CD4-positive, alpha-beta memory T cell (primary cell): ENCODE data around the gene PITRM1. TPM values are rescaled to one million over a fixed set of nuclear protein-coding genes. Genes with fewer than 3 reads are reported as not detected.
A peak's percentile ranks its signal among the peaks of the same experiment; 100 is the strongest.
"Not testable (repeated sequence)": the region's sequence is repeated elsewhere in the genome, so short reads cannot be mapped to it uniquely, and the experiment has no call there.

ENCODE experiments used
- CTCF ChIA-PET: fragments of 350-600 bp; sonication (Branson Sonifier 250); formaldehyde crosslinking; loops from one replicate; lab custom pipeline; 2021; ENCODE audit warnings: inconsistent platforms; ENCODE audit not compliant: partially characterized antibody; lab: Charles Lee
- POLR2A ChIA-PET: fragments of 350-600 bp; sonication (Branson Sonifier 250); formaldehyde crosslinking; loops from one replicate; lab custom pipeline; 2021; ENCODE audit not compliant: partially characterized antibody; lab: Charles Lee
- DNase-seq, 5 donors: peaks; one replicate each; pipeline versions ENCODE4 v3.0.0 to v3.0.0-alpha.2; 2020 to 2022; ENCODE audit warnings: mixed read lengths in 1 of 5
- H3K27ac ChIP-seq: one replicate; pipeline ENCODE4 v1.7.0; 2013; ENCODE audit warnings: low read depth, low read length
- H3K27me3 ChIP-seq: 2 replicates; pipeline ENCODE4 v1.7.0; 2013; ENCODE audit warnings: mild to moderate bottlenecking, low read length, moderate library complexity; ENCODE audit not compliant: insufficient read depth
- H3K36me3 ChIP-seq: 2 replicates; pipeline ENCODE4 v1.7.0; 2013; ENCODE audit warnings: mild to moderate bottlenecking, low read length, moderate library complexity; ENCODE audit not compliant: insufficient read depth
- H3K4me1 ChIP-seq: 2 replicates; pipeline ENCODE4 v1.7.0; 2013; ENCODE audit warnings: mild to moderate bottlenecking, low read length, moderate library complexity; ENCODE audit not compliant: insufficient read depth
- H3K4me3 ChIP-seq, 2 donors: one replicate each; pipeline ENCODE4 v1.7.0; 2013; ENCODE audit warnings: low read length in 2 of 2, mild to moderate bottlenecking in 1 of 2
- H3K9me3 ChIP-seq, 2 donors: one replicate each; pipeline ENCODE4 v1.7.0; 2013; ENCODE audit warnings: low read length in 2 of 2, control low read depth in 1 of 2; ENCODE audit not compliant: control insufficient read depth in 1 of 2
- H3K27ac Mint-ChIP-seq, 7 donors: one replicate each; pipeline ENCODE4 v1.8.0; 2020 to 2021; ENCODE audit warnings: mixed read lengths in 7 of 7, mild to moderate bottlenecking in 6 of 7, inconsistent platforms in 3 of 7, moderate library complexity in 3 of 7
- H3K27me3 Mint-ChIP-seq, 2 donors: one replicate each; pipeline ENCODE4 v1.8.0; 2020 to 2021; ENCODE audit warnings: mixed read lengths in 2 of 2
- H3K36me3 Mint-ChIP-seq, 2 donors: one replicate each; pipeline ENCODE4 v1.8.0; 2020 to 2021; ENCODE audit warnings: mixed read lengths in 2 of 2, inconsistent platforms in 1 of 2, mild to moderate bottlenecking in 1 of 2
- H3K4me1 Mint-ChIP-seq, 4 donors: one replicate each; pipeline ENCODE4 v1.8.0; 2020 to 2021; ENCODE audit warnings: mixed read lengths in 4 of 4, mild to moderate bottlenecking in 1 of 4
- H3K4me3 Mint-ChIP-seq, 8 donors: one replicate each; pipeline ENCODE4 v1.8.0; 2020 to 2021; ENCODE audit warnings: mixed read lengths in 8 of 8, mild to moderate bottlenecking in 7 of 8, moderate library complexity in 6 of 8, inconsistent platforms in 3 of 8
- H3K9me3 Mint-ChIP-seq, 8 donors: one replicate each; pipeline ENCODE4 v1.8.0; 2020 to 2021; ENCODE audit warnings: mixed read lengths in 8 of 8, mild to moderate bottlenecking in 5 of 8, inconsistent platforms in 3 of 8, moderate library complexity in 1 of 8
- intact Hi-C: fragments of 100-400 bp; cut with micrococcal nuclease; formaldehyde crosslinking; loops from one replicate; pipeline ENCODE4 v1.15.1; 2023
- polyA plus RNA-seq, 2 donors: library from polyadenylated mRNA; unstranded; fragments of 300-500 nt; fragmentation: Illumina TruSeq; gene quantifications; one replicate each; pipeline ENCODE4 v1.2.3, GENCODE V29; 2021
- total RNA-seq, 2 experiments: library from RNA; stranded (reverse); gene quantifications; one replicate each; pipeline ENCODE4 v1.2.3, GENCODE V29; 2021

PITRM1 gene, protein sequence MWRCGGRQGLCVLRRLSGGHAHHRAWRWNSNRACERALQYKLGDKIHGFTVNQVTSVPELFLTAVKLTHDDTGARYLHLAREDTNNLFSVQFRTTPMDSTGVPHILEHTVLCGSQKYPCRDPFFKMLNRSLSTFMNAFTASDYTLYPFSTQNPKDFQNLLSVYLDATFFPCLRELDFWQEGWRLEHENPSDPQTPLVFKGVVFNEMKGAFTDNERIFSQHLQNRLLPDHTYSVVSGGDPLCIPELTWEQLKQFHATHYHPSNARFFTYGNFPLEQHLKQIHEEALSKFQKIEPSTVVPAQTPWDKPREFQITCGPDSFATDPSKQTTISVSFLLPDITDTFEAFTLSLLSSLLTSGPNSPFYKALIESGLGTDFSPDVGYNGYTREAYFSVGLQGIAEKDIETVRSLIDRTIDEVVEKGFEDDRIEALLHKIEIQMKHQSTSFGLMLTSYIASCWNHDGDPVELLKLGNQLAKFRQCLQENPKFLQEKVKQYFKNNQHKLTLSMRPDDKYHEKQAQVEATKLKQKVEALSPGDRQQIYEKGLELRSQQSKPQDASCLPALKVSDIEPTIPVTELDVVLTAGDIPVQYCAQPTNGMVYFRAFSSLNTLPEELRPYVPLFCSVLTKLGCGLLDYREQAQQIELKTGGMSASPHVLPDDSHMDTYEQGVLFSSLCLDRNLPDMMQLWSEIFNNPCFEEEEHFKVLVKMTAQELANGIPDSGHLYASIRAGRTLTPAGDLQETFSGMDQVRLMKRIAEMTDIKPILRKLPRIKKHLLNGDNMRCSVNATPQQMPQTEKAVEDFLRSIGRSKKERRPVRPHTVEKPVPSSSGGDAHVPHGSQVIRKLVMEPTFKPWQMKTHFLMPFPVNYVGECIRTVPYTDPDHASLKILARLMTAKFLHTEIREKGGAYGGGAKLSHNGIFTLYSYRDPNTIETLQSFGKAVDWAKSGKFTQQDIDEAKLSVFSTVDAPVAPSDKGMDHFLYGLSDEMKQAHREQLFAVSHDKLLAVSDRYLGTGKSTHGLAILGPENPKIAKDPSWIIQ
- total RNA-seq (10 to 100 TPM; 78.5 to 80.7 TPM), polyA plus RNA-seq (10 to 100 TPM; 25.5 to 47.6 TPM)

GRCh38 chr10:3172446-3173170 is at the start of gene PITRM1:
Gene PITRM1 (minus strand): TSS chr10:3172782. CDS start chr10:3172772, 10 bp downstream.
- Histone ChIP-seq H3K36me3 (peaks cover 21% of the 10 kb centered on the region), H3K27me3 (no peaks in the 10 kb centered on the region), H3K4me3 (peak within 1 kb of the TSS; percentile 63 to 81), H3K9me3 (no peaks in the 10 kb centered on the region), H3K27ac (peak within 1 kb of the TSS; percentile 80), H3K4me1 (peaks cover 16% of the 10 kb centered on the region)
- ChIA-PET POLR2A (interaction anchor here (0.7 to 1.3 kb wide), 8 partner anchors 8 to 1664 kb away, joined by 3 to 8 read pairs (median 3); partner anchors contain the start of gene KLF6), CTCF (interaction anchor here (1.3 to 1.4 kb wide), 2 partner anchors 20 to 22 kb away, joined by 3 to 4 read pairs; no protein-coding TSS in a partner anchor)
- Mint-ChIP-seq H3K27me3 (no peaks in the 10 kb centered on the region), H3K4me3 (peak within 1 kb of the TSS; percentile 87 to 93 (median 90)), H3K27ac (peak within 1 kb of the TSS; percentile 91 to 97 (median 94)), H3K4me1 (peaks cover 10 to 20% (median 14%) of the 10 kb centered on the region in 4 donors), H3K36me3 (peaks cover 24 to 28% of the 10 kb centered on the region in 2 donors), H3K9me3 (no peaks in the 10 kb centered on the region)
- DNase-seq, result peak; percentile 98 to 99 (median 99)
- intact Hi-C loops, result loop anchor here (1.0 kb wide), 1 partner anchor 105 kb away; the partner anchor contains the start of gene PFKP

DNA sequence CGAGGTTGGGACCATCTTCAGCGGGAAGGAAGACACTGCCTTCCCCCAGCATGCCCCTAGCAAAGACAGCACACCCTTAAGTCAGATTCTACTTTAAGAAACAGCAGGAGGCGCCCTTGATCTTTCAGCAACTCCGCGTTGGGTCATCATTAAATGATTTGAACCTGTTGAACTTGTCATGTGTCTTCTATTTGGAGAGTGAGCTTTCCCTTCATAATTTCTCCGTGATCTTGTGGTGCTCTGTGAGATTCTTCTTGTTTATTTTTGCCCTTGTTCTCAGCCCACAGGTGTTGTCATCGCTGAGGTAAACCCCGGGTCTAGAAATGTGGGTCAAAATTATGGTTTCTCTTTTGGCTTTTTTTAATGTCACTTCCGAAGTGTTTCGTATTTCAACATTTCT is 49.5 kb upstream of the PITRM1 start:
- intact Hi-C loops, result no loop called here
- peaks cover 0 to 6% (median 0%) of the 10 kb centered on the region in 8 donors for H3K9me3 Mint-ChIP-seq
- no peaks in the 10 kb centered on the region for H3K27me3 Mint-ChIP-seq
- H3K36me3 Mint-ChIP-seq, result no peaks in the 10 kb centered on the region
- no peak overlapping the region for H3K4me3 Mint-ChIP-seq
- peak in 3 of 5 donors; percentile 33 to 41 (median 37) for DNase-seq
- no peaks in the 10 kb centered on the region for H3K4me1 ChIP-seq
- H3K27me3 ChIP-seq, result no peaks in the 10 kb centered on the region
- peak overlapping the region in 1 of 7 donors; percentile 21 for H3K27ac Mint-ChIP-seq
- H3K9me3 ChIP-seq, result no peaks in the 10 kb centered on the region
- no peaks in the 10 kb centered on the region for H3K36me3 ChIP-seq
- CTCF ChIA-PET, result no interaction called here
- H3K4me1 Mint-ChIP-seq, result peaks cover 0 to 3% (median under 1%) of the 10 kb centered on the region in 4 donors
- POLR2A ChIA-PET, result no interaction called here
- no peak overlapping the region for H3K27ac ChIP-seq
- H3K4me3 ChIP-seq, result no peak overlapping the region

DNA sequence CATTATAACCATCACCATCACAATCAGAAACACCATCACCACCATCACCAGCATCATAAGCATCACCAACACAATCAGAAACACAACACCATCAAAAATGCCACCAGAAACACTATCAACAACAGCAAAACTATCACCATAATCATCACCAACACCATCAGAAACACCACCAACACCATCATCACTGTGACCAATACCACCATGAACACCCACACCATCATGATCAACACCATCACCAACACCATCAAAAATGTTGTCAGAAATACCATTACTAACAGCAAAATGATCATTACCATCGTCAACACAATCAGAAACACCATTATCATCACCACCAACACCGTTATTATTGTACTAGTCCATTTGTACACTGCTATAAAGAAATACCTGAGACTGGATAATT is 49.0 kb upstream of the PITRM1 start:
- H3K9me3 ChIP-seq, H3K36me3 ChIP-seq, DNase-seq, H3K4me1 Mint-ChIP-seq, intact Hi-C loops, H3K27me3 ChIP-seq, H3K36me3 Mint-ChIP-seq, H3K4me1 ChIP-seq, CTCF ChIA-PET, H3K4me3 Mint-ChIP-seq, H3K27me3 Mint-ChIP-seq, H3K9me3 Mint-ChIP-seq, H3K4me3 ChIP-seq, H3K27ac ChIP-seq, POLR2A ChIA-PET: not testable (repeated sequence)
- peak overlapping the region in 2 of 7 donors; percentile 21 to 59 for H3K27ac Mint-ChIP-seq

- intact Hi-C loops, result no loop called here
These were observed 48.3 kb upstream of the PITRM1 start for GRCh38 chr10:3220853-3221252.

DNA sequence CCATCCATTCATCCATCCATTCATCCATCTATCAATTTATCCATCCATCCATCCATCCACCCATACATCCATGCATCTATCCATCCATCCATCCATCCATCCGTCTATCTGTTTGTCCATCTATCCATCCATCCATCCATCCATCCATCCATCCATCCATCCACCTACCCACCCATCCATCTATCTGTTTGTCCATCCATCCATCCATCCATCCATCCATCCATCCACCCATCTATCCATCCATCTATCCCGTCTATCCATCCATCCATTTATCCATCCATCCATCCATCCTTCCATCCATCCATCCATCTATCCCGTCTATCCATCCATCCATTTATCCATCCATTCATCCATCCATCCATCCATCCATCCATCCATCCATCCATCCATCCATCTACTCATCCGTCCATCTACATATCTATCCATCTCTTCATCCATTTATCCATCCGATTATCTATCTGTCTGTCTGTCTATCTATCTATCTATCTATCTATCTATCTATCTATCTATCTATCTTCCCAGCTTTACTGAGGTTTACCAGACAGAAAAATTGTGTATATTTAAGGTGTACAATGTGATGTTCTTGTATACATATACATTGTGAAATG is 46.5 kb upstream of the PITRM1 start:
- Mint-ChIP-seq H3K4me3 (peak overlapping the region in 2 of 8 donors; percentile 22 to 63), H3K27ac (peak overlapping the region in 1 of 7 donors; percentile 73)
- DNase-seq, H3K27me3 Mint-ChIP-seq, H3K36me3 Mint-ChIP-seq, intact Hi-C loops, H3K4me1 Mint-ChIP-seq, H3K4me3 ChIP-seq, H3K27me3 ChIP-seq, H3K9me3 ChIP-seq, H3K27ac ChIP-seq, POLR2A ChIA-PET, H3K4me1 ChIP-seq, H3K36me3 ChIP-seq, H3K9me3 Mint-ChIP-seq, CTCF ChIA-PET: not testable (repeated sequence)

More at GRCh38 chr10:3220853-3221252, 48.3 kb upstream of the PITRM1 start:
- no peak overlapping the region for H3K27ac ChIP-seq
- no peaks in the 10 kb centered on the region for H3K4me1 ChIP-seq
- CTCF ChIA-PET, result no interaction called here
- H3K27ac Mint-ChIP-seq, result no peak overlapping the region
- DNase-seq, result no peak
- peaks cover 0 to 6% (median 0%) of the 10 kb centered on the region in 8 donors for H3K9me3 Mint-ChIP-seq
- H3K9me3 ChIP-seq, result no peaks in the 10 kb centered on the region
- POLR2A ChIA-PET, result no interaction called here
- H3K4me3 Mint-ChIP-seq, result peak overlapping the region in 1 of 8 donors; percentile 2
- H3K36me3 Mint-ChIP-seq, result no peaks in the 10 kb centered on the region
- peaks cover 0 to 2% (median 0%) of the 10 kb centered on the region in 4 donors for H3K4me1 Mint-ChIP-seq
- H3K27me3 ChIP-seq, result no peaks in the 10 kb centered on the region
- H3K36me3 ChIP-seq, result no peaks in the 10 kb centered on the region
- no peak overlapping the region for H3K4me3 ChIP-seq
- H3K27me3 Mint-ChIP-seq, result no peaks in the 10 kb centered on the region

GRCh38 chr10:3217853-3218252 is 45.3 kb upstream of the PITRM1 start:
- H3K36me3 Mint-ChIP-seq, result no peaks in the 10 kb centered on the region
- Histone ChIP-seq H3K4me3 (no peak overlapping the region), H3K4me1 (no peaks in the 10 kb centered on the region), H3K9me3 (no peaks in the 10 kb centered on the region), H3K27ac (no peak overlapping the region), H3K27me3 (no peaks in the 10 kb centered on the region), H3K36me3 (no peaks in the 10 kb centered on the region)
- H3K9me3 Mint-ChIP-seq, result peaks cover 0 to 6% (median 0%) of the 10 kb centered on the region in 8 donors
- peaks cover 0 to 3% of the 10 kb centered on the region in 2 donors for H3K27me3 Mint-ChIP-seq
- peaks cover 0 to 2% (median 0%) of the 10 kb centered on the region in 4 donors for H3K4me1 Mint-ChIP-seq
- no peak overlapping the region for H3K4me3 Mint-ChIP-seq
- no peak for DNase-seq
- POLR2A ChIA-PET, result no interaction called here
- H3K27ac Mint-ChIP-seq, result no peak overlapping the region
- intact Hi-C loops, result no loop called here
- CTCF ChIA-PET, result interaction anchor here (0.7 kb wide), 1 partner anchor 25 kb away, joined by 3 read pairs; no protein-coding TSS in a partner anchor
